GM11168 (cell line): ENCODE measurements around the gene MT1B.

Experiments used
- in situ Hi-C: fragments of 300-500 bp; cut with MboI; formaldehyde crosslinking; loops from one replicate; pipeline ENCODE4 v1.12.0; 2022; ENCODE audit warnings: low sequenced_read_pairs; ENCODE audit not compliant: unreplicated experiment

The MT1B gene

DNA sequence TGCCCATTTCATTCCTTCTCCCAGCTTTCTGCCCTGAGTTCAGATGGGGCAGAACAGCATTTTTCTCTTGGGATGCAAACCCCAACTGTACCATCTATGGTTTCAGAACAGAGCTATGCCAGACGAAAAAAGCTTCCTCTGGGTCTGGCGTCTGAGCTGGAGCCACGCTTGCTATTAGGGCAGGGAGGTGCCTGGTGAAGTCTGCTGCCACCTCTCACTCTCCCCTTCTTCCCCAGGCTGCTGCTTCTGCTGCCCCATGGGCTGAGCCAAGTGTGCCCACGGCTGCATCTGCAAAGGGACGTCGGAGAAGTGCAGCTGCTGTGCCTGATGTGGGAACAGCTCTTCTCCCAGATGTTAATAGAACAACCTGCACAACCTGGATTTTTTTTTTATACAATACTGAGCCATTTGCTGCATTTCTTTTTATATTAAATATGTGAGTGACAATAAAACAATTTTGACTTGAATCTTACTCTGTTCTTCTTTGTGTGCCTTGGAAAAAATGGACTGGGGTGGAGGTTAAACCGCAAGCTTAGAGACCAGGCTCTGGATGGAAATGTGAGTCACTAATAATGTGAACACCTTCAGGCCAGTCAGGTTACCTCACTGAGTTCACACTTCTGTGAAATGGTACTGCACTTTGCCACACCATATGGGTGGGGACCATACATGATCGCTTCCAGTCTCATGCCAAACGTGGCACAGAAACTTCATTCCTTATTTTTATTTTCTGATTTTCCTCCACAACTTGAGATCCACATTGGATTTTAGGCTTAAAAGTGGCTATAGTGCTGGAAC is 14.9 kb upstream of the MT1B start:
- in situ Hi-C loops: no loop called here

DNA sequence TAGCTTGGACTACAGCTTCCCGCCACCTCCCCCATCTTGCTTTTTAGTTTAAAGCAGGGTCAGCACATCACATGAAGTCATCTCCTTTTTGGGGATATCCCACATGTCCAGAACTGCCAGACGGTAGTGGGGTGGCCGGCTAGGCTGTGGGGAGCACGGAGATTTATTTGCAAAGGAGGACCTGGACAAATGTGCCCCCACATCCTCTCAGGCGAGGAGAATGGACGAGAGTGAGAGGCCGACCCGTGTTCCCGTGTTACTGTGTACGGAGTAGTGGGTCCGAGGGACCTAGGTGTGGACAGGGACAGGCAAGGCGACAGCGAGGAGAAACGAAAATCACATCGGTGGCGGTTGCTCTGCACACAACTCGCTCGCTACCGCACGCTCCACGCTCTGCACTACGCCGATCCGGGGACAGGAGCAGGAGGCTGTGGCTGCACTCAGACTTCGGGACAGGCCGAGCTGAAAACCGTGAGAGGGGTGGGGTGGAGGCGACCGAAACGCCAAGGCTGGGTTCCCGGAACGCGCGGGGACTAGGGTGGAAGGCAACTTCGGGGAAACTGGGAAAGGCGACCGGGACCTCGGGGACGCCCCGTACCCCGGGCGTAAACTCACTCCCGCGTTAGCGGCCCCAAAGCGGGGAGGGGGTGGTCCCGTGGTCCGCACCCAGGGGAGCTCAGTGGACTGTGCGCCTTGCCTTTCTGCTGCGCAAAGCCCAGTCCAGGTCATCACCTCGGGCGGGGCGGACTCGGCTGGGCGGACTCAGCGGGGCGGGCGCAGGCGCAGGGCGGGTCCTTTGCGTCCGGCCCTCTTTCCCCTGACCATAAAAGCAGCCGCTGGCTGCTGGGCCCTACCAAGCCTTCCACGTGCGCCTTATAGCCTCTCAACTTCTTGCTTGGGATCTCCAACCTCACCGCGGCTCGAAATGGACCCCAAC is 13.6 kb upstream of the MT1B start, which contains the start of gene MT1A:
Gene MT1A, plus strand, starts transcription at position 853 of the 937 bp plus-strand sequence. Its CDS starts 73 bp downstream, at position 926.
- in situ Hi-C loops: no loop called here

DNA sequence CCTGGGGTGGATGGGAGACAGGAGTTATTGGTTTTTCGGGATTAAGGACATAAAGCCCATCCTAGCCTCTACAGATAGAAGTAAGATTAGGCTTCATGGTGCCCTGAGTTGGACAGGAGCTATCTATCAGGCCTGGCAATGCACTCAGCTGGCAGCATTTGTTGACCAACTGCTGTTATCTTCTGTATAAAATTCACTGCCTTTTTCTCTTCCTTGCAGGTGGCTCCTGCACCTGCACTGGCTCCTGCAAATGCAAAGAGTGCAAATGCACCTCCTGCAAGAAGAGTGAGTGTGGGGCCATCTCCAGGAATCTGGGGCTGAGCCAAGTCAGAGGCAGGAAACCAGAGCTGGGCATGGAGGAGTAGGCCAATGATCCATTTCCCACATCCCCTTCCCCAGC is 12.6 kb upstream of the MT1B start:
- in situ Hi-C loops: no loop called here

DNA sequence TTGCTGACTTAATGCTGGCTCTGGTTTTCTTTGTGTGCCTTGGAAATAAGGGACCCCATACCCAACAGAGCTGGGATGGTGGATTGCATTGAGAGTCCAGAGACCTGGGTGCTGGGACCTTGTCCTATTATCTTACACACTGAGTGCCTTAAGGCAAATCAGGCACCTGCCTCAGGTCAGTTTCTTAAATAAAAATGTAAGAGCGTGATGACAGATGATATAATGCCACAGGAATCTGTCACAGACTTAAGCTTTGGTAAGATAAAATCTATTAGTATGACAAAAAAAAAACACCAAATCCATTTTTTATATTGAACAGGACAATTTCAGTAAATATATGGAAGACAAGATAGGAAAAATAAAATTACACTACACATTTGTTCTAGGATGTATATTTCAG is 11.6 kb upstream of the MT1B start:
- in situ Hi-C loops: no loop called here

DNA sequence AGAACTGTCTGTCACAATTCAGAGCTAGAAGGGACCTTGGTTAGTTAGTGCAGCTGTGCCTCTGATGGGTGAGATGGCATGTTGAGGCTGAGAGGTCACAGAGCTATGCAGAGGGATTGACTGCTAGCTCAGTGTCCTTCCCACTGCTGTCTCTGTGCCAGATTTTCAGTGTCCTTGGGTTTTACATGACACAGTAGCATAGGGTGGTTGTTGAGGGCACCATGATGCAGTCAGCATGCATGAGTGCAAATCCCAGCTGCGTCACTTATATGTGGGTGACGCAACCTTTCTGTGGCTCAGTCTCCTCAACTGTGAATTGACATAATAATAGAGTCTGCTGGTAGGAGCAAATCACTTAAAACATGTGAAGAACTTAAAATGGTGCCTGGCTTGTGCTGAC is 10.5 kb upstream of the MT1B start:
- in situ Hi-C loops: no loop called here

DNA sequence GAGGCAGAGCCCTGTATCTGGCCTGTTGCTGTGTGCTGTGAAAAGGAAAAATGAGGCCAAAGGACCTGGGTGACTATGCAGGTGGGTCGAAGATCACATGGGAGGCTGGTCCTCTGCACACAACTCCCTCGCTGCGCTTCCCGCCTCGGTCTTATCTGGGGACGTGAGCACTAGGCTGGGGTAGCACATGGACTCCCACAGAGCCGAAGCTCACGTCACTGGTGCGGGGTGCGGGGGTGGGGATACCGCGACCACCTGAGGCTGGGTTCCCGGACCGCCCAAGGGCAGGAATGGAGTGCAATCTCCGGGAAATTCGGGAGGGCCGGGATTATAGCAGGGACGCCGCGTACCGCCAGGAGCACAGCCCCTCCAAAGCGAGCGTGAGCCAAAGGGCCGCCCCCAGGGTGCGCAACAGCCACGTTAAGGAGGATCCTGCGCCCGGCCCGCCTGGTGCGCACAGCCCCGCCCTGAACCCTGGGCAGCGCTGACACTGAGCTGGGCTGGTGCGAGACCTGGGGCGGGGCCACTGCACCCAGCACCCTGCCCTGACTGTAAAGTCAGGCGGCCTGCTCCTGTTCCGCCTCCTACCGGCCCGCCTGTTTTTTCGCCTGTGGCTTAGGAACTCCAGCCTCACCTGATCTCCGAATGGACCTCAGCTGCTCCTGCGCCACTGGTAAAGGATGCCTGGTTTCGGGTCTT is 8.5 kb upstream of the MT1B start:
- in situ Hi-C loops: no loop called here

DNA sequence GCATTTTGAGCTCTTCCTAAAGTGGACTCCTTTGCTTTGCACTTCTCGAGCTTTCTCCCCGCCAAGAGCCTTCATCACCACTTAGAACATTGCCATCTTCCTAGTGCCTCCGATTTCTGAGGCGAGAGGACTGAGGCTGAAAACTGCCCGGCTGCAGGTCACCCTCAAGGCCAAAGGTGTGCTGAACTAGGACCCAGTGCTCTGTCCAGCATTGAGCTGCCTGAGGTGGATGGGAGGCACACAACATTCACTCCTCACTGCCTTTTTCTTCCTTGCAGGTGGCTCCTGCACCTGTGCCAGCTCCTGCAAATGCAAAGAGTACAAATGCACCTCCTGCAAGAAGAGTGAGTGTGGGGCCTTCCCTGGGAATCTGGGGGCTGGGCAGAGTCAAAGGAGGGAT is 7.9 kb upstream of the MT1B start:
- in situ Hi-C loops: no loop called here

DNA sequence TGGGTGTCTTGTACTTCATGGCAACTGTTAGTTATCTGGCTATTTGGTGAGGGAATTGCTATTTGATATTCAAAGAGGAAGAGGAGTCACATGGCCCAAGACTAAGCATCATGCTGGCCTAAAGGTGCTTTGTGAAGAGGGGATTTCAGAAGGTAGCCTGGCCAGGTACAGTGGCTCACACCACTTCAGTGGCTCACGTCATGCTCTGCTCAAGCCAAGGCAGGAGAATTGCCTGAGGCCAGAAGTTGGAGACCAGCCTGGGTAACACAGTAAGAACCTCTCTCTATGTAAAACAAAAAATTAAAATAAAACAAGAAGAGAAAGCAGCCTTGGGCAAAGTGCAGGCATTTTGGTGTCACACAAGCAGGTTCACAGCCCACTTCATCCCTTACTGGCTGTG is 6.4 kb upstream of the MT1B start:
- in situ Hi-C loops: no loop called here

DNA sequence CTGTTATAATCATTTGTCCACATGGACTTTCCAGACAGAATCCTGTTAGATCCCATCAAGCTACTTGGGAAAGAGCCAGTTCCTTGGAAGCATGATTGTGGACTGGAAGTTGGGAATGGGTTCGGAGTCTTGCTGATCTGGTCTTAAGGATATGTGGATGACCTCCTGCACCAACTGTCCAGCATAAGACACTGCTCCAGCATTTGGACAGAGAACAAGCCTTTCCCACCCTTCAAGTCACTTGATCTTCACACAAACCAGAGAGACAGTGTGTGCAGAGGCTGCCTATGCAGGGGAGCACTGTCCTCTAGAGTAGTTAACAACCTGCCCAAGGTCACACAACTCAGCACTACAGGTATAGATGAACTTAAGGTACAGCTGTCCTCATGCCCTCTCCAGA is 5.8 kb upstream of the MT1B start:
- in situ Hi-C loops: no loop called here

DNA sequence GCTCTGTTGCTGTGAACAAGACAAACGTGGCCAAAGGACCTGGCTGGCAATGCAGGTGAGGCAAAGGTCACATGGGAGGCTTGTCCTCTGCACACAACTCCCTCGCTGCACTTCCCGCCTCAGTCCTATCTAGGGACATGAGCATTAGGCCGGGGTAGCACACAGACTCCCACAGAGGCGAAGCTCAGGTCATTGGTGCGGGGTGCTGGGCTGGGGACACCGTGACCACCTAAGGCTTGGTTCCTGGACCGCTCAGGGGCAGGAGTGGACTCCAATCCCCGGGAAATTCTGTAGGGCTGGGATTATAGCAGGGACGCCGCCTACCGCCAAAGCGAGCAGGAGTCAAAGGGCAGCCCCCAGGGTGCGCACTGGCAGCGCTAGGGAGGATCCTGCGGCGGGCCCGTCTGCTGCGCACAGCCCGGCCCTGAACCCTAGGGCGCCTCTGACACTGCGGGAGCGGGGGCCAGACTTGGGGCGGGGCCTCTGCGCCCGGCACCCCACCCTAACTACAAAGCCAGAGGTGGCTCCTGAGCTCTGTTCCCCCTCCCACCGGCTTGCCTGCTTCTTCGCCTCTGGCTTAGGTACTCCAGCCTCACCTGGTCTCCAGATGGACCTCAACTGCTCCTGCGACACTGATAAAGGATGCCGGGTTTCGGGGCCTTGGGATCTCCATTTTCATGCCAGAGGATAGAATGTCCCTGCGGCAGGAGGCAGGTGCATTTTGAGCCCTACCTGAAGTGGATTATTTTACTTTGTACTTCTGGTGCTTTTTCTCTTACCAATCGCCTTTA is 3.9 kb upstream of the MT1B start:
- in situ Hi-C loops: no loop called here

DNA sequence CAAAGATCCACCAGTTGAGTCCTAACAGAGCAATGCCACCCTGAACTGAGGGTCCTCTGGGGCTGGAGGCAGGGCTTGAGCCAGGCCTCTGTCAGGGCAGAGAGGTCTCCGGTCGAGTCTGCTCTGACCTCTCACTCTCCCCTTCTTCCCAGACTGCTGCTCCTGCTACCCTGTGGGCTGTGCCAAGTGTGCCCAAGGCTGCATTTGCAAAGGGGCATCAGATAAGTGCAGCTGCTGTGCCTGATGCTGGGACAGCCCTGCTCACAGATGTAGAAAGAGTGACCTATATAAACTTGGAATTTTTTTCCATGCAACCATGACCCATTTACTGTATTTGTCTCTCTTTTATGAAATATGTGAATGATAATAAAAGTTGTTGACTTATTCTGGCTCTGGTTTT is 2.4 kb upstream of the MT1B start:
- in situ Hi-C loops: no loop called here

DNA sequence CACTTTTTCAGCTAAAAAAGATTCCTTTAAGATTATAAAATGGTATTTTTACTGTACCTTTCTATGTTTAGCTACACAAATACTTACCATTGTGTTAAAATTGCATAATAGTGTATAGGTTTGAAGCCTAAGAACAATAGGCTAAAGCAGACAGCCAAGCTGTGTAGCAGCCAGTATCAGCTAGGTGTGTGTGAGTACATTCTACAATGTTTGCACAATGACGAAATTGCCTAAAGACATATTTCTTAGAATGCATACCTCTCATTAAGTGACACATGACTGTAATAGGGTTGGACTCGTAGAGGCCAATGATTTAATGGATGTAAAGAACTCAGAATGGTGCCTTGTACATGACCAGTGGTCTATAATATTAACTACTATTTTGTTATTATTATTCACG is 1.9 kb upstream of the MT1B start:
- in situ Hi-C loops: no loop called here

DNA sequence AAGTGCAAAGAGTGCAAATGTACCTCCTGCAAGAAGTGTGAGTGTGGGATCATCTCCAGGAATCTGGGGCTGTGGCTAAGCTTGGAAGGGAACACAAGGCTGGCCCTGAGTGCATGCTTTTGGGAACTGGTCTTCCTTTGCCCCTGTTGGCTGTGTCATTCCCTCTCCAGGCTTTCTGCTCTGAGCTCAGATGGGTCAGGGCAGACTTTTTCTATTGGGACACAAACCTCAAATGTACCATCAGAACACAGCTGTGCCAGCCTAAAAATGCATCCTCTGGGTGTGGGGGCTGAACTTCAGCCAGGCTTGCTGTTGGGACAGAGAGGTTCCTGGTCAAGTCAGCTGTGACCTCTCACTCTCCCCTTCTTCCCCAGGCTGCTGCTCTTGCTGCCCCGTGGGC is 914 bp downstream of the MT1B start:
- in situ Hi-C loops: no loop called here

DNA sequence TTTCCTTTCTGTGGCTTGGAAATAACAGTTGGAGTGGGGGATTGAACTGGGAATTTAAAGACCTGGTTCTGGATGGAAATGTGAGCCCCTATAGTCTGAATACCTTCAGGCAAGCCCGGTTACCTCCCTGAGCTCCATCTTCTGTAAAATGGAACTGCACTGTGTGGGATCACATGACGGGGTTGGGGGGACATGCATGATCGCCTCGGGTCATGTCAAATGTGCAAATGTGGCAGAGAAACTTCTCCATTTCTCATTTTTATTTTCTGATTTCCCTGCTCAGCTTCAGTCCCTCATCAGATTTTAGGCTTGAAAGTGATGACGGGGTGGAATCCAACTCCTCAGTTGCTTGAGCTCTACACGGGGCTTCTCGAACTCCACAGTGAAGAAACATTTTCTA is 1.5 kb downstream of the MT1B start:
- in situ Hi-C loops: no loop called here

DNA sequence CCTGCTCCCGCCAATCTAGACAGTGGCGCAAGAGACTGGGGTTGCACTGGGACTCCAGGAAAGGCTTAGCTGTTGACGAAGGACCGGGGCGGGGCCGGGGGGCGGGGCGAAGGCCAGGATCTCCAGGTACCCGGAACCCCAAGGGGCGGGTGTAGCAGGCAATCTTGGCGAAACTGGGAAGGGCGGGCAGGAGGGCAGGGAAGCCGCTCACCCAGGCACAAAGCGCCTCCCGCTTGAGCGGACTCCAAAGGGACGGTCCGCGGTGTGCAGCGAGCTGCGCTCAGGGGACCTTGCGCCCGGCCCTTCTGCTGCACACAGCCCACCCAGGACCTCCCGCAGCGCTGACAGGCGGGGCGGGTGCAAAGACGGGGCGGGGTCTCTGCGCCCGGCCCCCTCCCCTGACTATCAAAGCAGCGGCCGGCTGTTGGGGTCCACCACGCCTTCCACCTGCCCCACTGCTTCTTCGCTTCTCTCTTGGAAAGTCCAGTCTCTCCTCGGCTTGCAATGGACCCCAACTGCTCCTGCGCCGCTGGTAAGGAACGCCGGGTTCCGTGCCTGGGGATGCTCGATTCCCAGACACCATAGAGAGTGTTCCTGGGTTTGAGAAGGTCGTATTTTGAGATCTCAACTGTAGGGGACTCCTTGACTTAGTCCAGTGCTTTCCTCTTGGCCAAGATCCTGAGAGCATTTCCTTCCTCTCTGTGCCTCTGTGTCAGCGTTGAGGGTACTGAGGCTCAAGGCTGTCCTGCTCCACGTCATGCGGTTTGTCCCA is 6.1 kb downstream of the MT1B start, which contains the start of gene MT1F:
Gene MT1F, plus strand, starts transcription at position 405 of the 772 bp plus-strand sequence. Its CDS starts 100 bp downstream, at position 505.
- in situ Hi-C loops: no loop called here

DNA sequence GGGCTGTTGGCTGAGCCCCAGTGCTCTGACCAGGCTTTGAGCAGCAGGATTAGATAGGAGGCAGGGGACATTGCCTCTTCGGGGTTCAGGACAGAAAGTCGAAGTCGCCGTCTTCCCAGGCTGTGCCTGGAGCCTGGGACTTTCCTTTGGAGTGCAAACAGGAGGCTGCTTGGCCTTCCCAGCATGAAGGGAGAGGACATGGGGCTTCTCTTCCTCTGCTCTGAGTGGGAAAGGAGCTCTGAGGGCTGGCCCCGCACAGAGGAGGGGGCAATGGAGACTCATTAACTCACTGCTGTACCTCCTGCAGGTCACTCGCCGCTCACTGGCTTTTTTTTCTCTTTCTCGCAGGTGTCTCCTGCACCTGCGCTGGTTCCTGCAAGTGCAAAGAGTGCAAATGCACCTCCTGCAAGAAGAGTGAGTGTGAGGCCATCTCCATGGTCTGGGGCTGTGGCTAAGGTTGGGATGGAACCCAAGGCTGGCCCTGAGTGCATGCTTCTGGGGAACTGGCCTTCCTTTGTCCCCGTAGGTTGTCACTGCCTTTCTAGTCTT is 6.7 kb downstream of the MT1B start:
- in situ Hi-C loops: no loop called here

DNA sequence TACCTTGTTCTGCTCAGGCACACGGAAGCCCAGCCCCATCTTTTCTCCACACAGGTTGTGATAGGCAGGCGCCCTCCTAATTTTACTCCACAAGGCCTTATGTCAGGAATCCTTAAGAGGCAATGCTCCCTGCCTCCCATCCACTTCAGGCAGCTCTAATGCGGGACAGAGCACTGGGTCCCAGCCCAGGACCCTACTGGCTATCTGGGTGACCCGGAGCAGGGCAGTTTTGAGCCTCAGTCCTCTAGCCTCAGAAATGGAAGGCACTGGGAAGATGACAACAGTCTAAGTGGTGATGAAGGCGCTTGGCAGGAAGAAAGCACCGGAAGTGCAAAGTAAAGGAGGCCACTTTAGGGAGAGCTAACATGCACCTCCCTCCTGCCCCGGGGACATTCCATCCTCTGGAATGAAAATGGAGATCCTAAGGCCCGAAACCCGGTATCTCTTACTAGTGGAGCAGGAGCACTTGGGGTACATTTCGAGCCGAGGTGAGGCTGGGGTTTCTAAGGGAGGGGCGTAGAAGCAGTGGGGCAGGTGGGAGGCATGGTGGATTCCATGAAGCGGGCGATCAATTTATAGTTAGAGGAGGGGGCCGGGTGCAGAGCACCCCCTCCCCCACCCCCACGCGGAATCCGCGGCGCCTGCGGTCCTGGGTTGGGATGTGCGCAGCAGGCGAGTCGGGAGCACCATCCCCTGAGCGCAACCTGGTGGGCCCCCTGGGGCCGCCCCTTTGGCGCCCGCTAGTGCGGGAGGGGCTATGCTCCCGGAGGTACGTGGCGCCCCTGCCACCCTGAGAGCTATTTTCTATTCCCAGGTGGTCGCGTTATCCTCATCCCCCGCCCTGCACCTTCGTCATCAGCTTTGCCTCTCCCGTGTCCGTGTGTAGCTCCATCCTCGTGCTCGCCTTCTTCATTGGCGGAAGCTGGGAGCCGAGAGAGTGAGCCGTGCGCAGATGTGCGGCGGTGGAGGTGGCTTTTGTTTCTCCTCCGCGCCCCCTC is 11.0 kb downstream of the MT1B start:
- in situ Hi-C loops: no loop called here

DNA sequence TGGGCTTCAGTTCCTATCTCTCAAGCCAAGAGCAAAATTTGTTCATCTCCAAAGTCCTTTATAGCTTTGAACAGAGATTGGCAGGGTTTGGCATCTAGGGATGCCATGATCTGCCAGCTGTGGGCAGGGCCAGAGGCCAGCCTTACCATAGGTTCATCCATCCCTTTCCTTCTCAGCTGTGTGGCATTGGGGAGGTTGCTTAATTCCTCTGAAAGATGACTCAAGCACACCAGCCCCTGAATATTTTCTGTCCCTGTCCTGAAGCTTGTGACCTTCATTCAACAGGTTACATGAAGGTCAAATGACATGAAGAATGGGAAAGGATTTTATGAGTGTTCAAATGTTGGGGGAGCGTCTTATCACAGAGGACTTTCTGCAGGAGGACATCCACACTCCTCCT is 12.8 kb downstream of the MT1B start:
- in situ Hi-C loops: no loop called here
